ENCODE measurements around the gene RADIL. TPM values are rescaled to one million over a fixed set of nuclear protein-coding genes. Genes with fewer than 3 reads are reported as not detected.
A peak's percentile ranks its signal among the peaks of the same experiment; 100 is the strongest.
"Not testable (repeated sequence)": the region's sequence is repeated elsewhere in the genome, so short reads cannot be mapped to it uniquely, and the experiment has no call there.

Gene RADIL
- total and polyA plus RNA-seq, 8 donors, result 6.2 to 14.7 (median 9.4) TPM

DNA sequence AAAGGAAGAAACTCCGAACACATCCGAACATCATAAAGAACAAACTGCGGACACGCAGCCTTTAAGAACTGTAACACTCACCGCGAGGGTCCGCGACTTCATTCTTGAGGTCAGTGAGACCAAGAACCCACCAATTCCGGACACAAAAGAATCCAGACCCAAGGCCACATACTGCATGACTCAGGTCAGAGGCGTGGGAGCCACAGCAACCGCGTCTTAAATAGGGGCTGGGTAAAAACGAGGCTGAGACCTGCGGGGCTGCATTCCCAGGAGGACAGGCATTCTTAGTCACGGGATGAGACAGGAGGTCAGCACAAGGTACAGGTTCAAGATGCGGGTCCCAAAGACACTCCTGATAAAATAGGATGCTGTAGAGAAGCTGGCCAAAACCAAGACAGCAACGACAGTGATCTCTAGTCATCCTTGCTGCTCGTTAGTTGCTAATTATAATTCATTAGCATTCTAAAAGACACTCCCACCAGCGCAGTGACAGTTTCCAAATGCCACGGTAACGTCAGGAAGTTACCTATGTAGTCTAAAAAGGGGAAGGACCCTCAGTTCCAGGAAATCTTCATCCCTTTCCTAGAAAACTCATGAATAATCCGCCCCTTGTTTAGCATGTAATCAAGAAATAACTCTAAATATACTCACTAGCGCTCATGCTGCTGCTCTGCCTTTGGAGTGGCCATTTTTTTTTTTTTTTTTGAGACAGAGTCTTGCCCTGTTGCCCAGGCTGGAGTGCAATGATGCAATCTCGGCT, 88.7 kb downstream of the RADIL start:
- H3K36me3 ChIP-seq, result peaks cover 0 to 42% of the 10 kb centered on the region in 2 donors
- no peak overlapping the region for H3K27ac ChIP-seq
- ATAC-seq, result no peak
- peak in 1 of 4 donors; percentile 44 for DNase-seq
- H3K4me3 ChIP-seq, result no peak overlapping the region
- no peaks in the 10 kb centered on the region for H3K27me3 ChIP-seq
- H3K4me1 ChIP-seq, result peaks cover 0 to 17% of the 10 kb centered on the region in 2 donors
- TF ChIP-seq, protein P1, sequence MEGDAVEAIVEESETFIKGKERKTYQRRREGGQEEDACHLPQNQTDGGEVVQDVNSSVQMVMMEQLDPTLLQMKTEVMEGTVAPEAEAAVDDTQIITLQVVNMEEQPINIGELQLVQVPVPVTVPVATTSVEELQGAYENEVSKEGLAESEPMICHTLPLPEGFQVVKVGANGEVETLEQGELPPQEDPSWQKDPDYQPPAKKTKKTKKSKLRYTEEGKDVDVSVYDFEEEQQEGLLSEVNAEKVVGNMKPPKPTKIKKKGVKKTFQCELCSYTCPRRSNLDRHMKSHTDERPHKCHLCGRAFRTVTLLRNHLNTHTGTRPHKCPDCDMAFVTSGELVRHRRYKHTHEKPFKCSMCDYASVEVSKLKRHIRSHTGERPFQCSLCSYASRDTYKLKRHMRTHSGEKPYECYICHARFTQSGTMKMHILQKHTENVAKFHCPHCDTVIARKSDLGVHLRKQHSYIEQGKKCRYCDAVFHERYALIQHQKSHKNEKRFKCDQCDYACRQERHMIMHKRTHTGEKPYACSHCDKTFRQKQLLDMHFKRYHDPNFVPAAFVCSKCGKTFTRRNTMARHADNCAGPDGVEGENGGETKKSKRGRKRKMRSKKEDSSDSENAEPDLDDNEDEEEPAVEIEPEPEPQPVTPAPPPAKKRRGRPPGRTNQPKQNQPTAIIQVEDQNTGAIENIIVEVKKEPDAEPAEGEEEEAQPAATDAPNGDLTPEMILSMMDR (IDR thresholded peaks at IDR 0.05), result no peak
- H3K9me3 ChIP-seq, result no peaks in the 10 kb centered on the region
- intact Hi-C loops (cut with DNase I), result loop anchor here in 1 of 2 donors (10.0 kb wide), 1 partner anchor 290 kb away; no protein-coding TSS in a partner anchor

DNA sequence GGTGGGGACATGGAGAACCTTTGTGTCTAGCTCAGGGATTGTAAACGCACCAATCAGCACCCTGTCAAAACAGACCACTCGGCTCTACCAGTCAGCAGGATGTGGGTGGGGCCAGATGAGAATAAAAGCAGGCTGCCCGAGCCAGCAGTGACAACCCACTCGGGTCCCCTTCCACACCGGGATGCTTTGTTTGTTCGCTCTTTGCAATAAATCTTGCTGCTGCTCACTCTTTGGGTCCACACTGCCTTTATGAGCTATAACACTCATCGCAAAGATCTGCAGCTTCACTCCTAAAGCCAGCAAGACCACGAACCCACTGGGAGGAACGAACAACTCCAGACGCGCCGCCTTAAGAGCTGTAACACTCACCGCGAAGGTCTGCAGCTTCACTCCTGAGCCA, 89.3 kb downstream of the RADIL start:
- H3K27ac ChIP-seq, H3K4me3 ChIP-seq, ATAC-seq, H3K27me3 ChIP-seq, DNase-seq, H3K9me3 ChIP-seq: not testable (repeated sequence)
- intact Hi-C loops (cut with DNase I), result loop anchor here in 1 of 2 donors (10.0 kb wide), 1 partner anchor 291 kb away; no protein-coding TSS in a partner anchor
- Histone ChIP-seq H3K4me1 (peaks cover 0 to 17% of the 10 kb centered on the region in 2 donors), H3K36me3 (peaks cover 0 to 48% of the 10 kb centered on the region in 2 donors)

DNA sequence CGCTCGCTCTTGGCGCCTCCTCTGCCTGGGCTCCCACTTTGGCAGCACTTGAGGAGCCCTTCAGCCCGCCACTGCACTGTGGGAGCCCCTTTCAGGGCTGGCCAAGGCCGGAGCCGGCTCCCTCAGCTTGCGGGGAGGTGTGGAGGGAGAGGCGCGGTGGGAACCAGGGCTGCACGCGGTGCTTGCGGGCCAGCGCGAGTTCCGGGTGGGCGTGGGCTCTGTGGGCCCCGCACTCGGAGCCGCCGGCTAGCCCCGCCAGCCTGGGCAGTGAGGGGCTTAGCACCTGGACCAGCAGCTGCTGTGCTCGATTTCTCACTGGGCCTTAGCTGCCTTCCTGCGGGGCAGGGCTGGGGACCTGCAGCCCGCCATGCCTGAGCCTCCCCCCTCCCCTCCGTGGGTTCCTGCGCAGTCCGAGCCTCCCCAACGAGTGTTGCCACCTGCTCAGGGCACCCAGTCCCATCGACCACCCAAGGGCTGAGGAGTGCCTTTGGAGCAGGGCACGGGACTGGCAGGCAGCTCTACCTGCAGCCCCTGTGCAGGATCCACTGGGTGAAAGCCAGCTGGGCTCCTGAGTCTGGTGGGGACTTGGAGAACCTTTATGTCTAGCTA, 90.0 kb downstream of the RADIL start:
- not testable (repeated sequence) for H3K27me3 ChIP-seq, DNase-seq, H3K27ac ChIP-seq, H3K9me3 ChIP-seq, ATAC-seq, H3K4me3 ChIP-seq
- intact Hi-C loops (cut with DNase I), result loop anchor here in 1 of 2 donors (10.0 kb wide), 1 partner anchor 291 kb away; no protein-coding TSS in a partner anchor
- Histone ChIP-seq H3K36me3 (peaks cover 0 to 55% of the 10 kb centered on the region in 2 donors), H3K4me1 (peaks cover 0 to 14% of the 10 kb centered on the region in 2 donors)

DNA sequence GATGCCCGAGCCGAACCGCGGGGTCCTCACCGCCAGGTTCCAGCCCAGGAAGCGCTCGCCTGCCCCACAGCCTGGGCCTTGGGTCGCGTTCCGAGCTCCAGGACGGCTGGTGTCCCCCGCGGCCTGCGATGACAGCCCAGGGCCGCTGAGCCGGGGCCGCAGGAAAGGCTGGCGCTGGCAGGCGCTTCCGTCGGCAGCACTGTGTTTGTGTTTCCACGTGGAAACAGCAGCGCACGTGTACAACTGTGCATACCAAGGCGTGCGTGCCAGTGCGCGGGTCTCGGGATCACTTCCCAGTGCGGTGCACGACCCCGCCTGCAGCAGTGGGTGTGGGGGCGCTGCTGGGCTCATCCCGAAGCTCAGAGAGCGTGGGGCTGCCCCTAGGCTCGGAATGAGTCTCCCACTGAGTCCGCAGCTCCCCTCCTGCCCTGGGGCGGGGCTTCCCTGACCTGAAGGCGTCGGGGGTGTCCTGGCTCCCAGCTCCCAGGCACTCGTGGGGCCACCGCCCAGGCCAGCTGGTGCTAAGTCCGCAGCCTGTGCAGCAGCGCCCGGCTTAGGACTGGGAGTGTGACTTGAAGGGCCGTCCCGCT, 90.9 kb downstream of the RADIL start:
- no peaks in the 10 kb centered on the region for H3K9me3 ChIP-seq
- peak overlapping the region; percentile 3 to 11 for H3K4me3 ChIP-seq
- ATAC-seq (peak; percentile 24), DNase-seq (peak in 2 of 4 donors; percentile 30 to 77)
- H3K27me3 ChIP-seq, result no peaks in the 10 kb centered on the region
- H3K4me1 ChIP-seq, result peaks cover 0 to 8% of the 10 kb centered on the region in 2 donors
- TF ChIP-seq, protein P1 (IDR thresholded peaks at IDR 0.05), result no peak
- intact Hi-C loops (cut with DNase I), result loop anchor here in 1 of 2 donors (10.0 kb wide), 1 partner anchor 292 kb away; no protein-coding TSS in a partner anchor
- peaks cover 0 to 63% of the 10 kb centered on the region in 2 donors for H3K36me3 ChIP-seq
- no peak overlapping the region for H3K27ac ChIP-seq

DNA sequence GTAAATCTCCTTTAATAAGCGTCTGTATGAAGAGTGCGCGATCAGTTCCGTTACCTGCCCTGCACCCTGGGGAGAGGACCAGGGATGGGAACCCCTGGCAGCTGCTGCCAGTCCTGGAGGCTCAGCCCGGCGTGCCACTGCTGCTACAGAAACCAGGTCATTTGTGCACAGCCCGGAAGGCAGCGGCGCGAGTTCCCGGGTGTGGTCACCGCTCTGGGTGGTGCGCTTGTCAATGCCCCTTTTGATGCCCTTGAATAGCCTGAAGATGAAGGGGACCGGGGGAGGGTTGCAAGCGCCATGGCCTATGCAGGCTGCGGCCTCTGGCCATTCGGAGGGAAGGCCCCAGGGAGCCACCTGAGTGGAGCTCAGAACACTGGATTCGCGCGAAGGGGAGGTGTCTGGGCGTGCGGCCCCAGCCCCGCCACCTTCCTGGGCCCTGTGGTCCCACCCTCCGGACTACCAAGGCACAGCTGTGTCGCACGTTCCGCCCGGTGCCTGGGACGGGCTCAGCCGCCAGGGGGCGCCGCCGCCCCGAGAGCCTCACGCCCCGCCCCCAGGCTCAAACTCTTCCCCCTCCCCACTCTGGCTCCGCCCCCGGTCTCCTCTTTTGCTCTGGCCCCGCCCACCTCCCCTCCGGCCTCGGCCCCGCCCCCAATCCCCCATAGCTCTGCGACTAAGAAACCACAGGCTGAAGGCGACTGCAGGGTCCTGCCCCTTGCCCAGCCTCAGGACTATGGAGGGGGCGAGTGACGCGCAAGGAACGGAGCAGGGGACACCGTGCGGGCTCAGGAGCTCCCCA, 91.6 kb downstream of the RADIL start:
- peaks cover 0 to 70% of the 10 kb centered on the region in 2 donors for H3K36me3 ChIP-seq
- no peak overlapping the region for H3K27ac ChIP-seq

More for the DNA sequence above, 91.6 kb downstream of the RADIL start:
- no peaks in the 10 kb centered on the region for H3K27me3 ChIP-seq
- no peaks in the 10 kb centered on the region for H3K9me3 ChIP-seq
- DNase-seq (peak; percentile 38 to 89 (median 65)), ATAC-seq (peak; percentile 74)
- peaks cover 0 to 8% of the 10 kb centered on the region in 2 donors for H3K4me1 ChIP-seq
- intact Hi-C loops (cut with DNase I), result loop anchor here in 1 of 2 donors (10.0 kb wide), 1 partner anchor 293 kb away; no protein-coding TSS in a partner anchor
- peak overlapping the region; percentile 3 to 11 for H3K4me3 ChIP-seq
- TF ChIP-seq, protein P1 (IDR thresholded peaks at IDR 0.05), result peak; percentile 42 to 79

Data from left lung (tissue), 10 donors.